Type B pancreatic cell (in vitro differentiated cells): ENCODE results near the gene XIRP2. TPM values are rescaled to one million over a fixed set of nuclear protein-coding genes. Genes with fewer than 3 reads are reported as not detected.
"Not testable (repeated sequence)": the region's sequence is repeated elsewhere in the genome, so short reads cannot be mapped to it uniquely, and the experiment has no call there.

Source experiments
- DNase-seq: peaks from one replicate; pipeline ENCODE4 v3.0.0; 2021; ENCODE audit warnings: mixed read lengths; ENCODE audit not compliant: unreplicated experiment; ENCODE audit errors: extremely low spot score
- H3K27ac Mint-ChIP-seq: 2 replicates; pipeline ENCODE4 v1.8.0; 2021; ENCODE audit warnings: mild to moderate bottlenecking, mixed read lengths
- H3K27me3 Mint-ChIP-seq: 2 replicates; pipeline ENCODE4 v1.8.0; 2021; ENCODE audit warnings: mixed read lengths
- H3K36me3 Mint-ChIP-seq: 2 replicates; pipeline ENCODE4 v1.8.0; 2021; ENCODE audit warnings: mixed read lengths
- H3K4me1 Mint-ChIP-seq: one replicate; pipeline ENCODE4 v1.8.0; 2021; ENCODE audit warnings: mixed read lengths; ENCODE audit not compliant: unreplicated experiment
- H3K4me3 Mint-ChIP-seq: 2 replicates; pipeline ENCODE4 v1.8.0; 2021; ENCODE audit warnings: mild to moderate bottlenecking, mixed read lengths
- H3K9me3 Mint-ChIP-seq: 2 replicates; pipeline ENCODE4 v1.8.0; 2021; ENCODE audit warnings: mixed read lengths
- CTCF ChIP-seq: fragments of 200-600 bp; sonication (generic); conservative IDR thresholded peaks from 2 replicates; pipeline ENCODE4 v1.5.0; 2021; ENCODE audit warnings: antibody characterized with exemption, mild to moderate bottlenecking
- total RNA-seq: library from RNA; stranded (reverse); gene quantifications from 2 replicates; pipeline ENCODE4 v1.2.1, GENCODE V29; 2021; ENCODE audit warnings: low replicate concordance

Gene XIRP2
- total RNA-seq, 1 donor from 2014 or later = 0.19 TPM

GRCh38 chr2:167254721-167255120, 366.4 kb downstream of the XIRP2 start:
- H3K36me3 Mint-ChIP-seq = no peaks in the 10 kb centered on the region
- peaks cover under 1% of the 10 kb centered on the region for H3K9me3 Mint-ChIP-seq
- TF ChIP-seq CTCF = no peak
- DNase-seq = no peak
- no peak overlapping the region for H3K4me3 Mint-ChIP-seq
- no peaks in the 10 kb centered on the region for H3K4me1 Mint-ChIP-seq
- H3K27me3 Mint-ChIP-seq = no peaks in the 10 kb centered on the region
- no peak overlapping the region for H3K27ac Mint-ChIP-seq

GRCh38 chr2:167258712-167259111, 370.4 kb downstream of the XIRP2 start:
- no peak for TF ChIP-seq CTCF
- no peaks in the 10 kb centered on the region for H3K9me3 Mint-ChIP-seq
- H3K36me3 Mint-ChIP-seq = no peaks in the 10 kb centered on the region
- H3K4me3 Mint-ChIP-seq = no peak overlapping the region
- no peaks in the 10 kb centered on the region for H3K4me1 Mint-ChIP-seq
- no peak for DNase-seq
- no peaks in the 10 kb centered on the region for H3K27me3 Mint-ChIP-seq
- no peak overlapping the region for H3K27ac Mint-ChIP-seq

- Mint-ChIP-seq H3K9me3 (peaks cover 11% of the 10 kb centered on the region), H3K4me3 (no peak overlapping the region), H3K4me1 (no peaks in the 10 kb centered on the region), H3K27ac (no peak overlapping the region), H3K36me3 (no peaks in the 10 kb centered on the region), H3K27me3 (no peaks in the 10 kb centered on the region)
- no peak for DNase-seq
- TF ChIP-seq CTCF = peak; percentile 48
Measured at GRCh38 chr2:167264380-167264779, 376.1 kb downstream of the XIRP2 start.

GRCh38 chr2:167265004-167265403, 376.7 kb downstream of the XIRP2 start:
- no peaks in the 10 kb centered on the region for H3K27me3 Mint-ChIP-seq
- DNase-seq = no peak
- TF ChIP-seq CTCF = no peak
- H3K9me3 Mint-ChIP-seq = peaks cover 14% of the 10 kb centered on the region
- no peaks in the 10 kb centered on the region for H3K4me1 Mint-ChIP-seq
- no peaks in the 10 kb centered on the region for H3K36me3 Mint-ChIP-seq
- no peak overlapping the region for H3K27ac Mint-ChIP-seq
- H3K4me3 Mint-ChIP-seq = no peak overlapping the region

- Mint-ChIP-seq H3K4me1 (no peaks in the 10 kb centered on the region), H3K27ac (no peak overlapping the region), H3K36me3 (no peaks in the 10 kb centered on the region), H3K9me3 (peaks cover 14% of the 10 kb centered on the region), H3K27me3 (no peaks in the 10 kb centered on the region), H3K4me3 (no peak overlapping the region)
- no peak for TF ChIP-seq CTCF
- no peak for DNase-seq
Measured at GRCh38 chr2:167265722-167266121, 377.4 kb downstream of the XIRP2 start.

GRCh38 chr2:167268245-167268644, 380.0 kb downstream of the XIRP2 start:
- not testable (repeated sequence) for H3K4me3 Mint-ChIP-seq, H3K27me3 Mint-ChIP-seq, H3K36me3 Mint-ChIP-seq, H3K4me1 Mint-ChIP-seq, DNase-seq, H3K27ac Mint-ChIP-seq
- H3K9me3 Mint-ChIP-seq = peaks cover 14% of the 10 kb centered on the region
